Left ventricle myocardium inferior (tissue), 1 donor: ENCODE results near the gene TET2. TPM values are rescaled to one million over a fixed set of nuclear protein-coding genes. Genes with fewer than 3 reads are reported as not detected.

Experiments
- DNase-seq: peaks from one replicate; pipeline ENCODE4 v3.0.0-alpha.2; 2020
- H3K27ac ChIP-seq: fragments of 200-600 bp; replicated peaks from 2 replicates; pipeline ENCODE4 v1.8.0; 2021
- H3K27me3 ChIP-seq: fragments of 200-600 bp; 2 replicates; pipeline ENCODE4 v1.8.0; 2021; ENCODE audit warnings: low read depth
- H3K36me3 ChIP-seq: fragments of 200-600 bp; 2 replicates; pipeline ENCODE4 v1.8.0; 2021
- H3K4me1 ChIP-seq: fragments of 200-600 bp; 2 replicates; pipeline ENCODE4 v1.8.0; 2021
- H3K4me3 ChIP-seq: fragments of 200-600 bp; 2 replicates; pipeline ENCODE4 v1.8.0; 2021; ENCODE audit warnings: mild to moderate bottlenecking, moderate library complexity
- H3K9me3 ChIP-seq: fragments of 200-600 bp; replicated peaks from 2 replicates; pipeline ENCODE4 v1.8.0; 2021
- intact Hi-C: fragments of 100-400 bp; cut with micrococcal nuclease; formaldehyde crosslinking; loops from one replicate; pipeline ENCODE4 v1.11.0; 2022
- total RNA-seq: library from RNA; stranded (reverse); fragmentation: NEBNext Ultra II Directional; extraction: Animal tissue kit (Norgen Biotek cat#: 25700); gene quantifications from one replicate; pipeline ENCODE4 v1.2.1, GENCODE V29; 2021
- TF ChIP-seq, protein P1 (sequence below): fragments of 200-600 bp; IDR thresholded peaks from 2 replicates; pipeline ENCODE4 v1.8.0; 2021; ENCODE audit warnings: antibody characterized with exemption, mild to moderate bottlenecking, borderline replicate concordance
- donor health status: DM: no; HTN: yes; CAD: no; lungs with severe emphysema.

Gene TET2
- total RNA-seq, 1 donor from 2014 or later: 11.9 TPM

GRCh38 chr4:105122350-105122749, 24.3 kb upstream of the TET2 start:
- H3K27me3 ChIP-seq: no peaks in the 10 kb centered on the region
- no peak for DNase-seq
- no peaks in the 10 kb centered on the region for H3K4me1 ChIP-seq
- TF ChIP-seq, protein P1, sequence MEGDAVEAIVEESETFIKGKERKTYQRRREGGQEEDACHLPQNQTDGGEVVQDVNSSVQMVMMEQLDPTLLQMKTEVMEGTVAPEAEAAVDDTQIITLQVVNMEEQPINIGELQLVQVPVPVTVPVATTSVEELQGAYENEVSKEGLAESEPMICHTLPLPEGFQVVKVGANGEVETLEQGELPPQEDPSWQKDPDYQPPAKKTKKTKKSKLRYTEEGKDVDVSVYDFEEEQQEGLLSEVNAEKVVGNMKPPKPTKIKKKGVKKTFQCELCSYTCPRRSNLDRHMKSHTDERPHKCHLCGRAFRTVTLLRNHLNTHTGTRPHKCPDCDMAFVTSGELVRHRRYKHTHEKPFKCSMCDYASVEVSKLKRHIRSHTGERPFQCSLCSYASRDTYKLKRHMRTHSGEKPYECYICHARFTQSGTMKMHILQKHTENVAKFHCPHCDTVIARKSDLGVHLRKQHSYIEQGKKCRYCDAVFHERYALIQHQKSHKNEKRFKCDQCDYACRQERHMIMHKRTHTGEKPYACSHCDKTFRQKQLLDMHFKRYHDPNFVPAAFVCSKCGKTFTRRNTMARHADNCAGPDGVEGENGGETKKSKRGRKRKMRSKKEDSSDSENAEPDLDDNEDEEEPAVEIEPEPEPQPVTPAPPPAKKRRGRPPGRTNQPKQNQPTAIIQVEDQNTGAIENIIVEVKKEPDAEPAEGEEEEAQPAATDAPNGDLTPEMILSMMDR: no peak
- H3K9me3 ChIP-seq: no peaks in the 10 kb centered on the region
- H3K27ac ChIP-seq: no peak overlapping the region
- intact Hi-C loops: no loop called here
- H3K36me3 ChIP-seq: no peaks in the 10 kb centered on the region
- H3K4me3 ChIP-seq: no peak overlapping the region

- Histone ChIP-seq H3K9me3 (no peaks in the 10 kb centered on the region), H3K4me1 (peaks cover 8% of the 10 kb centered on the region), H3K4me3 (no peak overlapping the region), H3K27ac (no peak overlapping the region), H3K27me3 (no peaks in the 10 kb centered on the region), H3K36me3 (no peaks in the 10 kb centered on the region)
- no peak for DNase-seq
- intact Hi-C loops: no loop called here
- TF ChIP-seq, protein P1: no peak
These were observed 20.1 kb upstream of the TET2 start for GRCh38 chr4:105126311-105127169.

DNA sequence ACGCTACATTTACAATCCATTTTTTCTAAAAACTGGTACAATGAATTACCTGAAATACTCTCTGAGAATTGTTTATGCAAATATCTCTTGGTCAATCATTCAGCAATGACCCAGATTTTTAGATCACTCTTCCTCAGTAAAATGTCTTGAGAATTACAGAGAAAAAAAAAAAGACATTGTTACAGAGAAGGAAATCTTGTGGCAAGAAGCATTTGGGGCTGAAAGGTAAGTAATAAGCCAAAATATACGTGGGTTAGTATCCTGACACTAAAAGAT, 19.6 kb upstream of the TET2 start:
- peaks cover 8% of the 10 kb centered on the region for H3K4me1 ChIP-seq
- no peaks in the 10 kb centered on the region for H3K9me3 ChIP-seq
- no peak overlapping the region for H3K27ac ChIP-seq
- no peak for DNase-seq
- intact Hi-C loops: no loop called here
- no peaks in the 10 kb centered on the region for H3K36me3 ChIP-seq
- no peaks in the 10 kb centered on the region for H3K27me3 ChIP-seq
- TF ChIP-seq, protein P1: no peak
- no peak overlapping the region for H3K4me3 ChIP-seq

DNA sequence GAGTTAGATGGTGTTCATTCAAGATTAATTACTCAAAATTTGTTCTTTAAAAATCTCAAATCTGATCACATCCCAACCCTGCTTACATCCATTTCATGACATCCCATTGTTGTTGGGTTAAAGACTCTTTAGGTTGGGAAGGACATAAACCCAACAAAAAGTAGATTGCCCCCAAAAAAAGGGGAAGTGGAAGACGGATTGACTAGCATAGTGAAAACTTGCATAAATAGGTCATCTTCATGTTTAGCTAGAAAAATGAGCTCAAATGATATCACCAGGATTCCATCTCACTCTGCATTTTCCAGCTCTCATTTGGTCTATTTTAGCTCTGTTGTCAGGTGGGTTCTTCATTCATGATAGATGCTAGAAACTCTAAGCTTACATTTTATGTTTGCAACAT, 18.5 kb upstream of the TET2 start:
- TF ChIP-seq, protein P1: no peak
- peaks cover 8% of the 10 kb centered on the region for H3K4me1 ChIP-seq
- no peak overlapping the region for H3K27ac ChIP-seq
- intact Hi-C loops: no loop called here
- no peaks in the 10 kb centered on the region for H3K27me3 ChIP-seq
- no peak for DNase-seq
- no peaks in the 10 kb centered on the region for H3K9me3 ChIP-seq
- no peak overlapping the region for H3K4me3 ChIP-seq
- no peaks in the 10 kb centered on the region for H3K36me3 ChIP-seq

- H3K27ac ChIP-seq: no peak overlapping the region
- no peak overlapping the region for H3K4me3 ChIP-seq
- TF ChIP-seq, protein P1: no peak
- no peaks in the 10 kb centered on the region for H3K9me3 ChIP-seq
- peaks cover 8% of the 10 kb centered on the region for H3K4me1 ChIP-seq
- DNase-seq: no peak
- no peaks in the 10 kb centered on the region for H3K36me3 ChIP-seq
- intact Hi-C loops: no loop called here
- no peaks in the 10 kb centered on the region for H3K27me3 ChIP-seq
These were observed 17.2 kb upstream of the TET2 start for GRCh38 chr4:105129286-105130040.
